ENCODE results near the gene ATP2C1.

DNA sequence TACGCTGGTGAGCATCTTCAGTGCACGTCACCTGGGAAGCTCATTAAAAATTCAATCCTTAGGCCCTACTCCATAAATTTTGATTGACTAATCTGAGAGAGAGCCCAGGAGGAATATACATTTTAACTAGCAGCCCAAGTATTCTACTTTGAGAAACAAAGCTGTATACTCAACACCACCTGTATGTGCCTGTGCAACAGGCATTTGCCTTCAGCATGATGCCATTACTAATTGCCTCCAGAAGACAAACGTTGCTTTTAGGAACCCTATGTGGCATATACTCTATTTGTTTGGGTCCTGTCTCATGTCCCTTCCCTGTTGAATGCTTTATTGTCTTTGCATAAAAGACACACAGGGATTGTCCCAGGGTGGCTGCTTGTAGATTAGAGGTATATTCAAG is 125.1 kb downstream of the ATP2C1 start:
- no peak for TF ChIP-seq CTCF (IDR thresholded peaks at IDR 0.05)
- no peak for TF ChIP-seq POLR2A (IDR thresholded peaks at IDR 0.05)

Measured in lower leg skin (tissue), 3 donors.